MM.1S (cell line): ENCODE results near the gene A2ML1.

Experiments used
- DNase-seq: peaks from one replicate; pipeline ENCODE4 v3.0.0-alpha.2; 2015
- H2AFZ ChIP-seq: fragments of 300-600 bp; sonication (generic); 2 replicates; pipeline ENCODE4 v1.6.0; 2016; ENCODE audit warnings: antibody characterized with exemption, low read length
- H3F3A ChIP-seq: fragments of 300-600 bp; sonication (generic); 2 replicates; pipeline ENCODE4 v1.6.1; 2016; ENCODE audit warnings: mild to moderate bottlenecking, antibody characterized with exemption, low read length, moderate library complexity, mixed read lengths; ENCODE audit not compliant: insufficient read depth
- H3K27ac ChIP-seq: fragments of 300-600 bp; sonication (generic); 2 replicates; pipeline ENCODE4 v1.5.1; 2016; ENCODE audit warnings: mild to moderate bottlenecking, low read length
- H3K27me3 ChIP-seq: fragments of 300-600 bp; sonication (generic); replicated peaks from 2 replicates; pipeline ENCODE4 v1.6.0; 2016; ENCODE audit warnings: low read length; ENCODE audit not compliant: insufficient read depth
- H3K36me3 ChIP-seq: fragments of 300-600 bp; sonication (generic); replicated peaks from 2 replicates; pipeline ENCODE4 v1.6.1; 2016; ENCODE audit warnings: mild to moderate bottlenecking, low read length, mixed read lengths; ENCODE audit not compliant: insufficient read depth
- H3K4me1 ChIP-seq: fragments of 300-600 bp; sonication (generic); 2 replicates; pipeline ENCODE4 v1.6.1; 2016; ENCODE audit warnings: low read length, mixed read lengths
- H3K4me2 ChIP-seq: fragments of 300-600 bp; sonication (generic); 2 replicates; pipeline ENCODE4 v1.6.0; 2016; ENCODE audit warnings: low read depth, low read length
- H3K4me3 ChIP-seq: fragments of 300-600 bp; sonication (generic); 2 replicates; pipeline ENCODE4 v1.5.1; 2016; ENCODE audit warnings: low read length, mixed read lengths
- H3K79me2 ChIP-seq: fragments of 300-600 bp; sonication (generic); 2 replicates; pipeline ENCODE4 v1.6.1; 2016; ENCODE audit warnings: mixed run types, low read length, mixed read lengths
- H3K9ac ChIP-seq: fragments of 300-600 bp; sonication (generic); 2 replicates; pipeline ENCODE4 v1.6.1; 2016; ENCODE audit warnings: low read length, mixed read lengths
- H3K9me2 ChIP-seq: fragments of 300-600 bp; sonication (generic); replicated peaks from 2 replicates; pipeline ENCODE4 v1.6.1; 2016; ENCODE audit warnings: mild to moderate bottlenecking, low read length, mixed read lengths; ENCODE audit not compliant: insufficient read depth
- H3K9me3 ChIP-seq: fragments of 300-600 bp; sonication (generic); replicated peaks from 2 replicates; pipeline ENCODE4 v1.6.1; 2016; ENCODE audit warnings: mild to moderate bottlenecking, low read length, mixed read lengths; ENCODE audit not compliant: insufficient read depth
- H4K20me1 ChIP-seq: fragments of 300-600 bp; sonication (generic); 2 replicates; pipeline ENCODE4 v1.6.1; 2016; ENCODE audit warnings: mild to moderate bottlenecking, low read length, moderate library complexity, mixed read lengths; ENCODE audit not compliant: insufficient read depth
- CTCF ChIP-seq: fragments of 300-600 bp; sonication (generic); IDR thresholded peaks from 2 replicates; pipeline ENCODE4 v1.5.1; 2016; ENCODE audit warnings: antibody characterized with exemption, low read length, mixed read lengths
- EZH2 ChIP-seq: fragments of 300-600 bp; sonication (generic); optimal IDR thresholded peaks from 2 replicates; pipeline ENCODE3; 2017; ENCODE audit warnings: low read depth, mild to moderate bottlenecking, antibody characterized with exemption, low read length, mixed read lengths
- EZH2phosphoT487 ChIP-seq: fragments of 300-600 bp; sonication (generic); IDR thresholded peaks from 2 replicates; pipeline ENCODE4 v1.6.1; 2018; ENCODE audit warnings: antibody characterized with exemption, low read length

Gene A2ML1

DNA sequence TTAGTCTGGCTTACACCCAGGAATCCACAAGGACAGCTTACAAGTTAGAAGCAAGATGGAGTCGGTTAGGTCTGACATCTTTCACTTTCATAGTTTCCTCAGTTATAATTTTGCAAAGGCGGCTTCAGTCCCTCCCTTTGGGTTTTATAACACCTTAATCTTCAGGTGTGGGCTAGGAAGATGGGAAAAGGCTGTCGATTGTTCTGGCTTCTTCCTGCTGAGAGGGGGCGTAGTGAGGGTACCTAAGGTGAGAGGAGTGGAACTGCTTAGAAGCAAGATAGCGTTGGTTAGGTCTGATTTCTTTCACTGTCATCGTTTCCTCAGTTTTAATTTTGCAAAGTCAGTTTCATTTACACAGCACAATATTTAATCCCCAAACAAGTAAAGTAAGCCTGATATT lies 10.1 kb downstream of the A2ML1 start:
- Histone ChIP-seq H3K4me2 (no peak overlapping the region), H2AFZ (no peak overlapping the region), H3F3A (no peaks in the 10 kb centered on the region), H3K27ac (no peak overlapping the region), H3K79me2 (no peaks in the 10 kb centered on the region), H3K4me3 (no peak overlapping the region), H3K9ac (no peak overlapping the region), H4K20me1 (no peaks in the 10 kb centered on the region), H3K9me2 (no peaks in the 10 kb centered on the region), H3K4me1 (no peaks in the 10 kb centered on the region), H3K27me3 (no peaks in the 10 kb centered on the region), H3K9me3 (no peaks in the 10 kb centered on the region), H3K36me3 (no peaks in the 10 kb centered on the region)
- TF ChIP-seq EZH2 (no peak), EZH2phosphoT487 (no peak), CTCF (no peak)
- DNase-seq = no peak

DNA sequence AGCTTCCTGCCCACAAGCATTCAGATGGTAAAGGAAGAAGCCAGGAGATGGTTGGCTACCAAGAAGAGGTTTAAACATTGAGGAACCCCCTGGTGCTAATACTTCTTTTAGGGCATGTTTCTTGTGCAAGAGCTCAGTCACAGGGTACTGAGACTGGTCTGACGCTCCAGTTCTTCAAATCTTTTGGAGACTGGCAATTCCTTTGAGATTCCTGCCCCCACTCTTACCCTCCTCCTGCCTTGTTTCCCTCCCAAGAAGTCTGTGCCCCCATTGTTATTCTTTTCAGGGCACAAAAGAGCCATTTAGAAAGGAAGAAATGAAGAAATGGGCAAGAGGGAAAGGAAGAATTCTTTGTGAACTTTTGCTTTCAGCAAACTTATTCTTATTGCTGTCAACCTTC lies 11.8 kb downstream of the A2ML1 start:
- no peaks in the 10 kb centered on the region for H3K79me2 ChIP-seq
- no peak for TF ChIP-seq EZH2phosphoT487
- no peaks in the 10 kb centered on the region for H3K9me2 ChIP-seq
- H3K4me1 ChIP-seq = no peaks in the 10 kb centered on the region
- H3K9ac ChIP-seq = no peak overlapping the region
- H3K9me3 ChIP-seq = no peaks in the 10 kb centered on the region
- H3K4me2 ChIP-seq = no peak overlapping the region
- no peaks in the 10 kb centered on the region for H3K36me3 ChIP-seq
- no peak overlapping the region for H3K27ac ChIP-seq
- H2AFZ ChIP-seq = no peak overlapping the region
- H4K20me1 ChIP-seq = no peaks in the 10 kb centered on the region
- DNase-seq = no peak
- H3K27me3 ChIP-seq = no peaks in the 10 kb centered on the region
- no peaks in the 10 kb centered on the region for H3F3A ChIP-seq
- H3K4me3 ChIP-seq = no peak overlapping the region

GRCh38 chr12:8837291-8837690 lies 14.9 kb downstream of the A2ML1 start:
- H2AFZ ChIP-seq = no peak overlapping the region
- no peaks in the 10 kb centered on the region for H3K4me1 ChIP-seq
- no peaks in the 10 kb centered on the region for H3K9me2 ChIP-seq
- H3K4me2 ChIP-seq = no peak overlapping the region
- H3K9ac ChIP-seq = no peak overlapping the region
- DNase-seq = no peak
- no peaks in the 10 kb centered on the region for H4K20me1 ChIP-seq
- H3F3A ChIP-seq = no peaks in the 10 kb centered on the region
- no peaks in the 10 kb centered on the region for H3K36me3 ChIP-seq
- no peaks in the 10 kb centered on the region for H3K79me2 ChIP-seq
- no peaks in the 10 kb centered on the region for H3K27me3 ChIP-seq
- no peak overlapping the region for H3K27ac ChIP-seq
- no peaks in the 10 kb centered on the region for H3K9me3 ChIP-seq
- no peak for TF ChIP-seq CTCF
- no peak for TF ChIP-seq EZH2
- no peak for TF ChIP-seq EZH2phosphoT487
- H3K4me3 ChIP-seq = no peak overlapping the region

GRCh38 chr12:8840321-8840720 lies 17.9 kb downstream of the A2ML1 start:
- Histone ChIP-seq H3K27ac (no peak overlapping the region), H3K9ac (no peak overlapping the region), H3K4me2 (no peak overlapping the region), H3K4me1 (no peaks in the 10 kb centered on the region), H3K4me3 (no peak overlapping the region), H3K27me3 (no peaks in the 10 kb centered on the region), H3K79me2 (no peaks in the 10 kb centered on the region), H4K20me1 (no peaks in the 10 kb centered on the region), H3K9me3 (no peaks in the 10 kb centered on the region), H3K36me3 (no peaks in the 10 kb centered on the region), H3F3A (no peaks in the 10 kb centered on the region), H3K9me2 (no peaks in the 10 kb centered on the region), H2AFZ (no peak overlapping the region)
- no peak for DNase-seq
- TF ChIP-seq CTCF (no peak), EZH2 (no peak), EZH2phosphoT487 (no peak)
